HG03175 (cell line): Measurements from ENCODE around the gene EXD1.
"Not testable (repeated sequence)": the region's sequence is repeated elsewhere in the genome, so short reads cannot be mapped to it uniquely, and the experiment has no call there.

ENCODE experiments used
- ATAC-seq: cut with Tn5 transposase; IDR thresholded peaks from one replicate; pipeline ENCODE4 v1.9.1; 2021; ENCODE audit warnings: mild to moderate bottlenecking, moderate library complexity; ENCODE audit not compliant: unreplicated experiment

EXD1 gene

GRCh38 chr15:41150279-41150678, 80.3 kb downstream of the EXD1 start:
- ATAC-seq, result no peak

- no peak for ATAC-seq
Measured at GRCh38 chr15:41148065-41148464, 82.5 kb downstream of the EXD1 start.

GRCh38 chr15:41139619-41140018, 90.9 kb downstream of the EXD1 start:
- ATAC-seq, result no peak

GRCh38 chr15:41139112-41139511, 91.4 kb downstream of the EXD1 start:
- ATAC-seq, result not testable (repeated sequence)

GRCh38 chr15:41135580-41135979, 95.0 kb downstream of the EXD1 start:
- not testable (repeated sequence) for ATAC-seq

- ATAC-seq, result no peak
Measured at GRCh38 chr15:41133454-41133853, 97.1 kb downstream of the EXD1 start.
